ENCODE data around the gene NAV2. TPM values are rescaled to one million over a fixed set of nuclear protein-coding genes. Genes with fewer than 3 reads are reported as not detected.

The NAV2 gene
- polyA plus RNA-seq, 1 donor from 2014 or later, result 3.0 TPM

GRCh38 chr11:19907008-19907579 lies 194.5 kb downstream of the NAV2 start:
- no peaks in the 10 kb centered on the region for H3K36me3 ChIP-seq (ENCODE audit: insufficient read depth, low read length)
- H3K9me3 ChIP-seq (ENCODE audit: low read length), result no peaks in the 10 kb centered on the region
- H3K4me3 ChIP-seq (ENCODE audit: low read length), result no peak overlapping the region
- H3F3A ChIP-seq (ENCODE audit: insufficient read depth, low read length, poor library complexity, severe bottlenecking), result no peaks in the 10 kb centered on the region
- H4K20me1 ChIP-seq (ENCODE audit: insufficient read depth), result no peaks in the 10 kb centered on the region
- H3K27me3 ChIP-seq (ENCODE audit: insufficient read depth, low read depth, low read length), result no peaks in the 10 kb centered on the region
- no peaks in the 10 kb centered on the region for H3K9me2 ChIP-seq (ENCODE audit: insufficient read depth, low read length)
- no peak overlapping the region for H3K4me2 ChIP-seq (ENCODE audit: low read length)
- no peaks in the 10 kb centered on the region for H3K79me2 ChIP-seq (replicated peaks; ENCODE audit: insufficient read depth, low read length)
- no peak overlapping the region for H2AFZ ChIP-seq (ENCODE audit: low read depth, low read length)
- TF ChIP-seq EZH2 (IDR thresholded peaks at IDR 0.05; ENCODE audit: borderline replicate concordance, insufficient read depth, low read length, poor library complexity, severe bottlenecking), result no peak
- TF ChIP-seq POLR2AphosphoS5 (IDR thresholded peaks at IDR 0.05), result no peak
- no peak for TF ChIP-seq TAF1 (IDR thresholded peaks at IDR 0.05; ENCODE audit: low read depth)
- no peak for TF ChIP-seq REST (IDR thresholded peaks at IDR 0.05; ENCODE audit: borderline replicate concordance)
- TF ChIP-seq CTCF (IDR thresholded peaks at IDR 0.05; ENCODE audit: poor library complexity, severe bottlenecking), result no peak
- no peak for TF ChIP-seq MXI1 (conservative IDR thresholded peaks at IDR 0.05; ENCODE audit: poor library complexity, severe bottlenecking)
- TF ChIP-seq SMC3 (conservative IDR thresholded peaks at IDR 0.05; ENCODE audit: poor library complexity), result no peak
- TF ChIP-seq RAD21 (conservative IDR thresholded peaks at IDR 0.05), result no peak
- no peak for TF ChIP-seq EP300 (conservative IDR thresholded peaks at IDR 0.05; ENCODE audit: poor library complexity, severe bottlenecking)
- no peak overlapping the region for H3K9ac ChIP-seq (ENCODE audit: low read length)
- H3K27ac ChIP-seq (ENCODE audit: low read length), result no peak overlapping the region

GRCh38 chr11:19907839-19908238 lies 195.2 kb downstream of the NAV2 start:
- Histone ChIP-seq H3K79me2 (replicated peaks; ENCODE audit: insufficient read depth, low read length) (no peaks in the 10 kb centered on the region), H3K9me3 (ENCODE audit: low read length) (no peaks in the 10 kb centered on the region), H3F3A (ENCODE audit: insufficient read depth, low read length, poor library complexity, severe bottlenecking) (no peaks in the 10 kb centered on the region), H2AFZ (ENCODE audit: low read depth, low read length) (no peak overlapping the region), H4K20me1 (ENCODE audit: insufficient read depth) (no peaks in the 10 kb centered on the region), H3K36me3 (ENCODE audit: insufficient read depth, low read length) (no peaks in the 10 kb centered on the region), H3K4me3 (ENCODE audit: low read length) (no peak overlapping the region), H3K9ac (ENCODE audit: low read length) (no peak overlapping the region), H3K4me2 (ENCODE audit: low read length) (no peak overlapping the region), H3K27ac (ENCODE audit: low read length) (no peak overlapping the region), H3K27me3 (ENCODE audit: insufficient read depth, low read depth, low read length) (no peaks in the 10 kb centered on the region), H3K9me2 (ENCODE audit: insufficient read depth, low read length) (no peaks in the 10 kb centered on the region)
- TF ChIP-seq EP300 (conservative IDR thresholded peaks at IDR 0.05; ENCODE audit: poor library complexity, severe bottlenecking) (no peak), POLR2AphosphoS5 (IDR thresholded peaks at IDR 0.05) (no peak), REST (IDR thresholded peaks at IDR 0.05; ENCODE audit: borderline replicate concordance) (no peak), EZH2 (IDR thresholded peaks at IDR 0.05; ENCODE audit: borderline replicate concordance, insufficient read depth, low read length, poor library complexity, severe bottlenecking) (no peak), SMC3 (conservative IDR thresholded peaks at IDR 0.05; ENCODE audit: poor library complexity) (no peak), TAF1 (IDR thresholded peaks at IDR 0.05; ENCODE audit: low read depth) (no peak), MXI1 (conservative IDR thresholded peaks at IDR 0.05; ENCODE audit: poor library complexity, severe bottlenecking) (no peak), CTCF (IDR thresholded peaks at IDR 0.05; ENCODE audit: poor library complexity, severe bottlenecking) (no peak), RAD21 (conservative IDR thresholded peaks at IDR 0.05) (no peak)

Data from neural cell (in vitro differentiated cells).